GM18951 (cell line): ENCODE results near the gene MICU2.

Experiments
- POLR2A ChIP-seq: IDR thresholded peaks from 4 replicates; pipeline ENCODE4 v1.6.1; 2011; ENCODE audit warnings: mild to moderate bottlenecking; ENCODE audit not compliant: insufficient read length, insufficient read depth; ENCODE audit errors: extremely low read depth
- in situ Hi-C: fragments of 300-500 bp; cut with MboI; formaldehyde crosslinking; loops from one replicate; pipeline ENCODE4 v1.12.0; 2022; ENCODE audit warnings: low sequenced_read_pairs, mixed read lengths, inconsistent platforms; ENCODE audit not compliant: unreplicated experiment

The MICU2 gene

DNA sequence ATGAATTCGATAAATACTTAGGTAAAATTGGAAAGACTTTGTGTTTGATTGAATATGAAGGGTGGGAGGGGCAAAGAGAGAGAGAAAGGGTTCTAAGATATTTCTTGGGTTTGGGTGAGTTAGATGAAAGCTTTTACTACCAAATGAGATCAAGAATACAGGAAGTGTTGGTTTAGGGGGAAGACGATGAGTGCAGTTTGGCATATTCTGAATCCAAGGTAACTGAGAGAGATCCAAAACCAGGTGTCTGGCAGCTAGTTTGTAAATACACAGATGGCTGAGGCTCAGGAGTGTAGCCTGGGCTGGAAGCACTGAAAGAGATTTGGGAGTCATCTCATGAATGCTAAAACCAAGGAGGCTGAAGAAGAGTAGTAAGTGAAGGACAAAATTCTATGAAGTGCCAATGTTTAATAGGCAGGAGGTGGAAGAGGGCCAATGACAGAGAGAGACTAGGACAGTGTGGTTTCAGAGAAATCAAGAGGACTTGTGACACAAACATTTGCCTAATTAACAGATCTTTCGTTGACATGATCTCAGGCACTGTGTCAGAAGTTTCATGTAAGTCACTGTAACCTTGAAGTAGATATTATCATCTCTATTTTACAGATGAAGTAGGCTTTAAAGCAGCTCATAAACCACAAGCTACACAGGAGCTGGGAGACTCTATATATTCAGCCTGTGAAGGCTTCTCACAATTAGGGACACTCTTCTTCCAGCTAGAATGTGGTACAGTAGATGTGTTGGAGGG is 74.7 kb downstream of the MICU2 start:
- in situ Hi-C loops = no loop called here
- TF ChIP-seq POLR2A = no peak

DNA sequence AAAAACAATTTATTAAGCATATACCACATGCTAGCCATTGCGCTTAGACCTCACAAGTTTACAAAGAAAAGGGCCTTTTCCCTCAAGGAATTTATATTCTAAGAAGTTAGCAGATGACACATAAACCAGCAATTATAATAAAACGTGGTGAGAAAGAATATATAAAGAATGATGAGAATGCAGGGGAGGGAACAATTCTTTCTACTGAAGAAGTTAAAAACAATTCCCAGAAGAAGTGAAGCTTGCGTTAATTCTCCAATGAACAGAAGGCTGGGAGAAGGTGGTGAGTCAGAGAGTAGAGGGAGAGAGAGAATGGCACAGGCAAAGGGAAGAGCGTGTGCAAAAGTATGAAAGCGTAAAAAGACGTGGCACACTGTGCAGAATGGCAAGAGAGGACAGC is 75.4 kb downstream of the MICU2 start:
- in situ Hi-C loops = no loop called here
- no peak for TF ChIP-seq POLR2A

- TF ChIP-seq POLR2A = no peak
Measured at GRCh38 chr13:21526707-21527540, 77.0 kb downstream of the MICU2 start.

DNA sequence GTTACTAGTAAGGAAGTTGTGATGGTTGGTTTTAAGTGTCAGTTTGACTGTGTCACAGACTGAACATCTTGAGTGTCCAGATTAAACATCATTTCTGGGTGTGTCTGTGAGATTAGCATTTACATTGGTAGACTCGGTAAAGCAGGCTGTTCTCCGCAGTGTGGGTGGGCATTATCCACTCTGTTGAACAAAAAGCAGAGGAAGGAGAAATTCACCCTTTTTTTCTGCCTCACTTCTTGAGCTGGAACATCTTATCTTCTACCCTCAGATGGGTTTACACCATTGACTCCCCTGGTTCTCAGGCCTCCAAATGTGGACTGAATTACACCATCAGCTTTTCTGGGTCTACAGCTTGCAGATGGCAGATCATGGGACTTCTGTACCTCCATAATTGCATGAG is 81.1 kb downstream of the MICU2 start:
- no peak for TF ChIP-seq POLR2A
- in situ Hi-C loops = no loop called here

More at GRCh38 chr13:21526707-21527540, 77.0 kb downstream of the MICU2 start:
- in situ Hi-C loops = no loop called here

DNA sequence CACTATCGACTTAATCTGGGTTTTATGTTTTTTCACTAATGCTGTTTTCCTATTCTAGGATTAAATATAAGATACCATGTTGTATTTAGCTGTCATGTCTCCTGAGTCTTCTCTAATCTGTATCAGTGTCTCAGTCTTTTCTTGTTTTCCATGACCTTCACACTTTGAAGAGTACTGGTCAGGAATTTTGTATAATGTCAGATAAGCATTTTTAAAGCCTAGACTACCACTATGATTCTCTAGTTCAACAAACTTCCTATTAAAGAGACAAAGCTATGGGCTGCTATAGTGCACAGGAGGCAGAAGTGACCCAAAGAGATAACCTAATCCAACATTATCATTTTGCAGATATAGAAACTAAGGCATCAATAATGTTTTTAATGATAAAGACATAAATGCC is 81.8 kb downstream of the MICU2 start:
- no peak for TF ChIP-seq POLR2A
- in situ Hi-C loops = no loop called here

GRCh38 chr13:21518617-21519144 is 85.3 kb downstream of the MICU2 start:
- in situ Hi-C loops = no loop called here
- TF ChIP-seq POLR2A = no peak

- in situ Hi-C loops = no loop called here
- TF ChIP-seq POLR2A = no peak
Measured at GRCh38 chr13:21517576-21517975, 86.4 kb downstream of the MICU2 start.

- no peak for TF ChIP-seq POLR2A
- in situ Hi-C loops = no loop called here
Measured at GRCh38 chr13:21516805-21517204, 87.2 kb downstream of the MICU2 start.

DNA sequence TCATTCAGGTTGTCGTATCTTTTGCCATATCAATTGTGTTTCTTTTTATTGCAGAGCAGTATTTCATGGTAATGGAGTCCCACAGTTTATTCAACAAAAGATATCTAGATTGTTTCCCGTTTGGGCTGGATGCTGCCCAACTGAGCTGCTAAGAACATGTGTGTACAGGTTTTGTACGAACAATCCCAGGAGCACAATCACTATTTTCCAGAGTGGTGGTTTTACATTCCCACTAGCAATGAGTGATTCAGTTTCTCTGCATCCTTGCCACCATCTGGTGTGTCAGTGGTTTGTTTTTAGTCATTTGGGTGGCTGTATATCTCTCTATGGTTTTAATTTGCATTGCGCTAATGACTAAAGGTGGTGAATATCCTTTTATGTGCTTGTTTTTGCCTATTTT is 92.1 kb downstream of the MICU2 start:
- in situ Hi-C loops = no loop called here
- TF ChIP-seq POLR2A = no peak

GRCh38 chr13:21504379-21504778 is 99.6 kb downstream of the MICU2 start:
- TF ChIP-seq POLR2A = no peak
- in situ Hi-C loops = no loop called here

DNA sequence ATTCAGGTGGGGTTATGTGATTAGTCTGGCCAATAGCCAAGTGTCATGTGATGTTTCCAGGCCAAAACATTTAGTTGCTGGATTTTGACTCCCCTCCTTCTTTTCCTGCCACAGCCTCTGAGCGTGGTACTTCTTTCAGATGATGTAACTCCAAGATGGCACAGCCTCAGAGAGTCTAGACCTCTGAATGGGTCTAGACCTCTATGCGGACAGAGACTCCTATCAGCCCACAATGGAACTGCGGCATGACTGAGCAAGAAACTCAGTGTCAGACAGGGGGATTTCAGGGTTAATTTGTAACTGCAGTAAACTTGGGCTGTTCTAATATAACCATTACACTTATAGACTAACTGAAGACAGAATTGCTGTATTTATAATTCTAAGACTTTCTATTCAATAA is 102.3 kb downstream of the MICU2 start:
- in situ Hi-C loops = no loop called here
- TF ChIP-seq POLR2A = no peak

GRCh38 chr13:21486322-21486721 is 117.6 kb downstream of the MICU2 start:
- TF ChIP-seq POLR2A = no peak
- in situ Hi-C loops = loop anchor here (10.0 to 25.0 kb wide), 2 partner anchors 372 to 549 kb away; no protein-coding TSS in a partner anchor

DNA sequence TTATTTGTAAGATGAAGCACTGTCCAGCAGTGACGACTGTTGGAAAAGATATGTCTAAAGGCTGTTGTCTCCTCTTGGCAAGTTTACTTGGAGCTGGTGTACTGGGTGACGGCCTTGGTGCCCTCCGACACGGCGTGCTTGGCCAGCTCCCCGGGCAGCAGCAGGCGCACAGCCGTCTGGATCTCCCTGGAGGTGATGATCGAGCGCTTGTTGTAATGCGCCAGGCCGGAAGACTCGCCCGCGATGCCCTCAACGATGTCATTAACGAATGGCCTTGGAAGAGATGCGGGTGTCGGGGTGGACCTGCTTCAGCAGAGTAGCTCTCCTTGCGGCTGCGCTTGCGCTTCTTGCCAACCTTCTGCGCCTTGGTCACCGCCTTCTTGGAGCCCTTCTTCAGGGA is 120.2 kb downstream of the MICU2 start:
- in situ Hi-C loops = loop anchor here (10.0 to 25.0 kb wide), 2 partner anchors 369 to 546 kb away; no protein-coding TSS in a partner anchor
- TF ChIP-seq POLR2A = no peak
